H1 (cell line): ENCODE results near the gene TBC1D3B. TPM values are rescaled to one million over a fixed set of nuclear protein-coding genes. Genes with fewer than 3 reads are reported as not detected.

Experiments
- CTCF ChIA-PET: fragments of 300-600 bp; sonication (Branson Sonifier 250); formaldehyde crosslinking; loops from one replicate; lab custom pipeline; 2021; ENCODE audit not compliant: partially characterized antibody; lab: Charles Lee
- POLR2A ChIA-PET: fragments of 300-600 bp; sonication (Branson Sonifier 250); formaldehyde crosslinking; loops from one replicate; lab custom pipeline; 2021; ENCODE audit warnings: inconsistent platforms; ENCODE audit not compliant: partially characterized antibody; lab: Charles Lee
- DNase-seq, 2 experiments: peaks; one replicate each; pipeline versions ENCODE4 v3.0.0 to v3.0.0-alpha.2; 2010 to 2022; ENCODE audit warnings: low spot score in 2 of 2, low read depth in 1 of 2, mixed read lengths in 1 of 2
- FAIRE-seq: peaks from 2 replicates; lab custom pipeline; 2011; peaks lifted over from hg19 to GRCh38; lab: Jason Lieb, UNC
- H2AFZ ChIP-seq: 2 replicates; pipeline ENCODE4 v1.8.1; 2012; ENCODE audit warnings: low read length, inconsistent platforms
- H2AK5ac ChIP-seq: 2 replicates; pipeline ENCODE4 v1.6.1; 2013; ENCODE audit warnings: low read depth, low read length
- H2BK120ac ChIP-seq: replicated peaks from 2 replicates; pipeline ENCODE3; 2013; ENCODE audit warnings: low read depth, low read length, inconsistent platforms
- H2BK12ac ChIP-seq: 2 replicates; pipeline ENCODE4 v1.6.1; 2013; ENCODE audit warnings: low read depth, low read length
- H2BK15ac ChIP-seq: 2 replicates; pipeline ENCODE4 v1.6.1; 2013; ENCODE audit warnings: low read length
- H2BK20ac ChIP-seq: 2 replicates; pipeline ENCODE4 v1.6.1; 2013; ENCODE audit warnings: low read length
- H2BK5ac ChIP-seq: 2 replicates; pipeline ENCODE4 v1.6.1; 2013; ENCODE audit warnings: low read depth, low read length
- H3K14ac ChIP-seq: 2 replicates; pipeline ENCODE4 v1.6.1; 2013; ENCODE audit warnings: inconsistent platforms; ENCODE audit not compliant: insufficient read length
- H3K18ac ChIP-seq: 2 replicates; pipeline ENCODE4 v1.6.1; 2013; ENCODE audit warnings: low read length; ENCODE audit errors: extremely low read depth
- H3K23ac ChIP-seq: 2 replicates; pipeline ENCODE4 v1.6.1; 2013; ENCODE audit warnings: inconsistent platforms; ENCODE audit not compliant: insufficient read length
- H3K23me2 ChIP-seq: 2 replicates; pipeline ENCODE4 v1.6.1; 2013; ENCODE audit warnings: low read depth, low read length
- H3K27ac ChIP-seq: 2 replicates; pipeline ENCODE4 v1.6.1; 2011; ENCODE audit warnings: low read depth, low read length, inconsistent platforms
- H3K27me3 ChIP-seq, 4 experiments: replicated peaks in 1 of 4; 1 replicate in 1 of 4; 2 replicates in 3 of 4; pipeline versions ENCODE4 v1.6.1 to v1.8.1; 2011 to 2013; ENCODE audit warnings: low read length in 3 of 4, mild to moderate bottlenecking in 3 of 4, inconsistent platforms in 2 of 4, mixed read lengths in 2 of 4, moderate library complexity in 1 of 4; ENCODE audit not compliant: control insufficient read depth in 3 of 4, insufficient read depth in 3 of 4; ENCODE audit errors: extremely low read depth in 1 of 4
- H3K36me3 ChIP-seq, 4 experiments: 2 replicates each; pipeline versions ENCODE4 v1.6.1 to v1.8.1; 2011 to 2013; ENCODE audit warnings: mild to moderate bottlenecking in 4 of 4, low read length in 3 of 4, moderate library complexity in 2 of 4, control low read depth in 1 of 4, inconsistent platforms in 1 of 4; ENCODE audit not compliant: insufficient read depth in 4 of 4, control insufficient read depth in 2 of 4
- H3K4ac ChIP-seq: replicated peaks from 2 replicates; pipeline ENCODE3; 2013; ENCODE audit warnings: low read length, low read depth, mixed read lengths, inconsistent platforms; ENCODE audit not compliant: insufficient read length
- H3K4me1 ChIP-seq, 4 experiments: replicated peaks in 1 of 4; 1 replicate in 1 of 4; 2 replicates in 3 of 4; pipeline versions ENCODE4 v1.6.1 to v1.8.1; 2011 to 2013; ENCODE audit warnings: low read length in 3 of 4, inconsistent platforms in 2 of 4, mixed read lengths in 1 of 4; ENCODE audit not compliant: insufficient read depth in 4 of 4, control insufficient read depth in 3 of 4
- H3K4me2 ChIP-seq, 2 experiments: 2 replicates each; pipeline versions ENCODE4 v1.6.1 to v1.8.1; 2011 to 2013; ENCODE audit warnings: low read depth in 2 of 2, low read length in 2 of 2, control low read depth in 1 of 2, inconsistent platforms in 1 of 2, mild to moderate bottlenecking in 1 of 2; ENCODE audit not compliant: insufficient read depth in 1 of 2
- H3K4me3 ChIP-seq, 4 experiments: fragments of 200-600, 300-600 bp in 1 of 4; sonication (generic), shearing (Covaris generic), sonication (Bioruptor Twin) in 1 of 4; 2 replicates each; pipeline versions ENCODE4 v1.5.1 to v1.8.1; 2011 to 2016; ENCODE audit warnings: low read length in 4 of 4, low read depth in 3 of 4, control low read depth in 2 of 4, inconsistent platforms in 2 of 4, mild to moderate bottlenecking in 2 of 4, mixed read lengths in 1 of 4, moderate library complexity in 1 of 4; ENCODE audit not compliant: insufficient read depth in 2 of 4; ENCODE audit errors: extremely low read depth in 1 of 4
- H3K56ac ChIP-seq: replicated peaks from 2 replicates; pipeline ENCODE3; 2013; ENCODE audit warnings: low read depth, mild to moderate bottlenecking, mixed read lengths, low read length, inconsistent platforms; ENCODE audit not compliant: insufficient read length
- H3K79me1 ChIP-seq: 2 replicates; pipeline ENCODE4 v1.6.1; 2013; ENCODE audit warnings: low read depth, low read length, control low read depth
- H3K79me2 ChIP-seq, 2 experiments: 2 replicates each; pipeline versions ENCODE4 v1.6.1 to v1.8.1; 2012 to 2013; ENCODE audit warnings: low read length in 2 of 2, mild to moderate bottlenecking in 2 of 2, inconsistent platforms in 1 of 2; ENCODE audit not compliant: insufficient read depth in 2 of 2, control insufficient read depth in 1 of 2
- H3K9ac ChIP-seq, 4 experiments: replicated peaks in 1 of 4; 1 replicate in 1 of 4; 2 replicates in 3 of 4; pipeline versions ENCODE4 v1.6.1 to v1.8.1; 2011 to 2013; ENCODE audit warnings: low read depth in 3 of 4, low read length in 3 of 4, control low read depth in 2 of 4, mild to moderate bottlenecking in 2 of 4, moderate library complexity in 2 of 4, inconsistent platforms in 1 of 4; ENCODE audit errors: extremely low read depth in 1 of 4
- H3K9me3 ChIP-seq, 2 experiments: 2 replicates each; pipeline versions ENCODE4 v1.6.1 to v1.8.1; 2012 to 2013; ENCODE audit warnings: mild to moderate bottlenecking in 2 of 2, moderate library complexity in 2 of 2, control low read depth in 1 of 2, inconsistent platforms in 1 of 2, low read depth in 1 of 2, low read length in 1 of 2, mixed read lengths in 1 of 2; ENCODE audit not compliant: insufficient read depth in 2 of 2
- H4K20me1 ChIP-seq, 2 experiments: replicated peaks in 1 of 2; 2 replicates each; pipeline versions ENCODE3 to v1.8.1; 2011 to 2013; ENCODE audit warnings: inconsistent platforms in 2 of 2, low read length in 2 of 2, mild to moderate bottlenecking in 1 of 2; ENCODE audit not compliant: insufficient read depth in 2 of 2, control insufficient read depth in 1 of 2
- H4K5ac ChIP-seq: 2 replicates; pipeline ENCODE4 v1.6.1; 2013; ENCODE audit warnings: low read length, low read depth, mixed read lengths, inconsistent platforms; ENCODE audit not compliant: insufficient read length
- H4K8ac ChIP-seq: 2 replicates; pipeline ENCODE4 v1.8.0; 2013; ENCODE audit warnings: mild to moderate bottlenecking, moderate library complexity, low read length, inconsistent platforms; ENCODE audit not compliant: insufficient read depth; ENCODE audit errors: extremely low read depth
- H4K91ac ChIP-seq: replicated peaks from 2 replicates; pipeline ENCODE3; 2013; ENCODE audit warnings: low read length, mixed read lengths, inconsistent platforms; ENCODE audit not compliant: insufficient read length
- ATF3 ChIP-seq: IDR thresholded peaks from 2 replicates; pipeline ENCODE4 v1.6.1; 2011; ENCODE audit warnings: low read depth, mild to moderate bottlenecking, low read length; ENCODE audit not compliant: insufficient read depth
- BCL11A ChIP-seq, 2 experiments: IDR thresholded peaks; one replicate each; pipeline ENCODE4 v1.6.1; 2011; ENCODE audit warnings: low read depth in 2 of 2, low read length in 2 of 2, mild to moderate bottlenecking in 2 of 2
- KDM1A ChIP-seq: fragments of 200-600, 300-600 bp; sonication (generic); IDR thresholded peaks from 2 replicates; pipeline ENCODE4 v1.7.1; 2016; ENCODE audit warnings: mild to moderate bottlenecking, low read length, borderline replicate concordance
- PHF8 ChIP-seq: fragments of 200-600 bp; sonication (generic); conservative IDR thresholded peaks from 2 replicates; pipeline ENCODE4 v1.7.1; 2012; ENCODE audit warnings: low read depth, mild to moderate bottlenecking, inconsistent platforms, low read length, moderate library complexity
- POLR2AphosphoS5 ChIP-seq: IDR thresholded peaks from 2 replicates; pipeline ENCODE4 v1.6.1; 2011; ENCODE audit warnings: low read depth, low read length
- SIRT6 ChIP-seq: IDR thresholded peaks from one replicate; pipeline ENCODE4 v1.7.1; 2012; ENCODE audit warnings: low read length, inconsistent platforms
- SP2 ChIP-seq: IDR thresholded peaks from 2 replicates; pipeline ENCODE4 v1.6.1; 2012; ENCODE audit warnings: mild to moderate bottlenecking, low read length, inconsistent platforms
- SP4 ChIP-seq: IDR thresholded peaks from 2 replicates; pipeline ENCODE4 v1.6.1; 2012; ENCODE audit warnings: low read length, inconsistent platforms
- ZNF274 ChIP-seq: IDR thresholded peaks from 2 replicates; pipeline ENCODE4 v1.7.0; 2012; ENCODE audit warnings: low read length, borderline replicate concordance; ENCODE audit errors: extremely low read depth
- polyA plus RNA-seq, 7 experiments: library from polyadenylated mRNA; depleted of rRNA in 3 of 7; stranded (reverse) in 5 of 7; unstranded in 2 of 7; fragments of >200 nt in 5 of 7; fragments of 200-250 nt in 2 of 7; gene quantifications; 1 replicate in 5 of 7; 2 replicates in 1 of 7; 4 replicates in 1 of 7; pipeline versions ENCODE4 v1.2.1 to v1.2.3, GENCODE V29; 2011 to 2013; ENCODE audit warnings: missing spikeins in 2 of 7, mixed read lengths in 2 of 7
- total RNA-seq: library from RNA; stranded (reverse); fragmentation: NEBNext Ultra II Directional; extraction: Animal tissue kit (Norgen Biotek cat#: 25700); gene quantifications from 2 replicates; pipeline ENCODE4 v1.2.1, GENCODE V29; 2021
- TF ChIP-seq, protein P1 (sequence below), 3 experiments: IDR thresholded peaks; 1 replicate in 2 of 3; 2 replicates in 1 of 3; pipeline versions ENCODE4 v1.5.1 to v1.6.1; 2011; ENCODE audit warnings: low read length in 3 of 3, mild to moderate bottlenecking in 3 of 3, inconsistent platforms in 2 of 3, low read depth in 1 of 3, moderate library complexity in 1 of 3; ENCODE audit not compliant: insufficient read depth in 1 of 3; ENCODE audit errors: control extremely low read depth in 1 of 3

TBC1D3B gene
- total and polyA plus RNA-seq, 2 of the 8 experiments (the other 6 are each of a cell fraction or from before 2014, with no cell fraction given), result 0.54 to 6.2 TPM

DNA sequence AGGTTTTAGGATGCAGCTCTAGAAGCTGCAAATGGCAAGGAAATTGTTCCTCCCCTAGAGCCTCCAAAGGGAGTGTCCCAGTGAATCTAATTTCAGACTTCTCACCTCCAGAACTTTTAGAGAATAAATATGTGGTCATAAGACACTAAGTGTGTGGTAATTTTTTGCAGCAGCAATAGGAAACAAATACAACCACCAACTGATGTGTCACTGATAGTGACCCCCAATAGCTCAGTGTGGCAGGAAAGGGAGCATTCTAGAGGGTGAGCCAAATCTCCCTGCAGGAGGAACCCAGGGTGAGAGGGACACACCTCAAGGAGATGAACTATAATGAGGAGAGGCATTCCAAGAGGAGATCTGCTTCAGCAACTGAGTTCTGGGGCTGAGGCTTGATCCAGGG lies 38.5 kb upstream of the TBC1D3B start:
- Histone ChIP-seq H2BK12ac (no peak overlapping the region), H2AFZ (no peak overlapping the region), H4K5ac (no peak overlapping the region), H3K9ac (no peak overlapping the region), H4K91ac (no peak overlapping the region), H3K4me3 (no peak overlapping the region)
- CTCF ChIA-PET, result interaction anchor here (1.3 kb wide), 1 partner anchor 66 kb away, joined by 4 read pairs; no protein-coding TSS in a partner anchor
- no peak for TF ChIP-seq ZNF274
- no peak for TF ChIP-seq BCL11A (IDR thresholded peaks at IDR 0.05; ENCODE audit: low read depth in 2 of 2, low read length in 2 of 2)
- no peak for TF ChIP-seq PHF8
- no peak for TF ChIP-seq POLR2AphosphoS5
- TF ChIP-seq, protein P1, sequence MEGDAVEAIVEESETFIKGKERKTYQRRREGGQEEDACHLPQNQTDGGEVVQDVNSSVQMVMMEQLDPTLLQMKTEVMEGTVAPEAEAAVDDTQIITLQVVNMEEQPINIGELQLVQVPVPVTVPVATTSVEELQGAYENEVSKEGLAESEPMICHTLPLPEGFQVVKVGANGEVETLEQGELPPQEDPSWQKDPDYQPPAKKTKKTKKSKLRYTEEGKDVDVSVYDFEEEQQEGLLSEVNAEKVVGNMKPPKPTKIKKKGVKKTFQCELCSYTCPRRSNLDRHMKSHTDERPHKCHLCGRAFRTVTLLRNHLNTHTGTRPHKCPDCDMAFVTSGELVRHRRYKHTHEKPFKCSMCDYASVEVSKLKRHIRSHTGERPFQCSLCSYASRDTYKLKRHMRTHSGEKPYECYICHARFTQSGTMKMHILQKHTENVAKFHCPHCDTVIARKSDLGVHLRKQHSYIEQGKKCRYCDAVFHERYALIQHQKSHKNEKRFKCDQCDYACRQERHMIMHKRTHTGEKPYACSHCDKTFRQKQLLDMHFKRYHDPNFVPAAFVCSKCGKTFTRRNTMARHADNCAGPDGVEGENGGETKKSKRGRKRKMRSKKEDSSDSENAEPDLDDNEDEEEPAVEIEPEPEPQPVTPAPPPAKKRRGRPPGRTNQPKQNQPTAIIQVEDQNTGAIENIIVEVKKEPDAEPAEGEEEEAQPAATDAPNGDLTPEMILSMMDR (IDR thresholded peaks at IDR 0.05; ENCODE audit: control extremely low read depth in 1 of 3, insufficient read depth in 1 of 3, low read depth in 1 of 3, low read length in 3 of 3), result no peak
- no peak for TF ChIP-seq SIRT6
- no peak for TF ChIP-seq SP2
- TF ChIP-seq ATF3, result no peak
- TF ChIP-seq KDM1A, result no peak
- no peak for TF ChIP-seq SP4
- TF ChIP-seq, all 59 proteins: peak for 0
- H2BK20ac ChIP-seq, result no peak overlapping the region
- H3K27ac ChIP-seq, result no peak overlapping the region
- no peaks in the 10 kb centered on the region for H3K79me1 ChIP-seq
- H3K18ac ChIP-seq, result no peak overlapping the region
- no peaks in the 10 kb centered on the region for H3K36me3 ChIP-seq
- no peak overlapping the region for H3K4ac ChIP-seq
- POLR2A ChIA-PET, result no interaction called here
- FAIRE-seq, result no peak
- no peaks in the 10 kb centered on the region for H3K23me2 ChIP-seq
- no peaks in the 10 kb centered on the region for H4K20me1 ChIP-seq
- H2BK5ac ChIP-seq, result no peak overlapping the region
- no peaks in the 10 kb centered on the region for H3K27me3 ChIP-seq
- H3K23ac ChIP-seq, result no peak overlapping the region
- DNase-seq, result no peak
- H2BK15ac ChIP-seq, result no peak overlapping the region
- H3K4me1 ChIP-seq, result no peaks in the 10 kb centered on the region
- no peak overlapping the region for H2AK5ac ChIP-seq
- no peak overlapping the region for H4K8ac ChIP-seq
- no peak overlapping the region for H2BK120ac ChIP-seq
- no peak overlapping the region for H3K14ac ChIP-seq
- no peaks in the 10 kb centered on the region for H3K79me2 ChIP-seq
- no peak overlapping the region for H3K56ac ChIP-seq
- peaks cover 16 to 18% of the 10 kb centered on the region in 2 experiments; a peak in 3 of 4 replicates for H3K9me3 ChIP-seq
- no peak overlapping the region for H3K4me2 ChIP-seq
